Measurements from ENCODE around the gene RGR. TPM values are rescaled to one million over a fixed set of nuclear protein-coding genes. Genes with fewer than 3 reads are reported as not detected.
A peak's percentile ranks its signal among the peaks of the same experiment; 100 is the strongest.

Gene RGR
- polyA plus RNA-seq, 2 of the 4 experiments (the other 2 are of a cell fraction): not detected

GRCh38 chr10:84264611-84265141 lies 19.8 kb downstream of the RGR start:
- CTCF ChIA-PET: interaction anchor here (0.6 to 15.3 kb wide), 29 partner anchors 8 to 274 kb away, joined by 3 to 341 read pairs (median 4); partner anchors contain the start of gene RGR
- POLR2A ChIA-PET: no interaction called here
- FAIRE-seq (no peak), ATAC-seq (peak; percentile 92 to 97), DNase-seq (ENCODE audit: low read depth in 1 of 2, low spot score in 1 of 2) (peak; percentile 58 to 69)
- no peaks in the 10 kb centered on the region for H3K9me3 ChIP-seq
- TF ChIP-seq, protein P1, sequence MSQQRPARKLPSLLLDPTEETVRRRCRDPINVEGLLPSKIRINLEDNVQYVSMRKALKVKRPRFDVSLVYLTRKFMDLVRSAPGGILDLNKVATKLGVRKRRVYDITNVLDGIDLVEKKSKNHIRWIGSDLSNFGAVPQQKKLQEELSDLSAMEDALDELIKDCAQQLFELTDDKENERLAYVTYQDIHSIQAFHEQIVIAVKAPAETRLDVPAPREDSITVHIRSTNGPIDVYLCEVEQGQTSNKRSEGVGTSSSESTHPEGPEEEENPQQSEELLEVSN (IDR thresholded peaks at IDR 0.05; ENCODE audit: borderline replicate concordance, low read depth): no peak
- TF ChIP-seq RFX5 (IDR thresholded peaks at IDR 0.05): no peak
- TF ChIP-seq, protein P2, sequence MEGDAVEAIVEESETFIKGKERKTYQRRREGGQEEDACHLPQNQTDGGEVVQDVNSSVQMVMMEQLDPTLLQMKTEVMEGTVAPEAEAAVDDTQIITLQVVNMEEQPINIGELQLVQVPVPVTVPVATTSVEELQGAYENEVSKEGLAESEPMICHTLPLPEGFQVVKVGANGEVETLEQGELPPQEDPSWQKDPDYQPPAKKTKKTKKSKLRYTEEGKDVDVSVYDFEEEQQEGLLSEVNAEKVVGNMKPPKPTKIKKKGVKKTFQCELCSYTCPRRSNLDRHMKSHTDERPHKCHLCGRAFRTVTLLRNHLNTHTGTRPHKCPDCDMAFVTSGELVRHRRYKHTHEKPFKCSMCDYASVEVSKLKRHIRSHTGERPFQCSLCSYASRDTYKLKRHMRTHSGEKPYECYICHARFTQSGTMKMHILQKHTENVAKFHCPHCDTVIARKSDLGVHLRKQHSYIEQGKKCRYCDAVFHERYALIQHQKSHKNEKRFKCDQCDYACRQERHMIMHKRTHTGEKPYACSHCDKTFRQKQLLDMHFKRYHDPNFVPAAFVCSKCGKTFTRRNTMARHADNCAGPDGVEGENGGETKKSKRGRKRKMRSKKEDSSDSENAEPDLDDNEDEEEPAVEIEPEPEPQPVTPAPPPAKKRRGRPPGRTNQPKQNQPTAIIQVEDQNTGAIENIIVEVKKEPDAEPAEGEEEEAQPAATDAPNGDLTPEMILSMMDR (IDR thresholded peaks at IDR 0.05): peak; percentile 90
- TF ChIP-seq KDM1A (IDR thresholded peaks at IDR 0.05; ENCODE audit: low read depth): no peak
- TF ChIP-seq BHLHE40 (IDR thresholded peaks at IDR 0.05; ENCODE audit: low read depth, low read length): no peak
- no peak for TF ChIP-seq TFCP2L1 (CRISPR knock-in tag; IDR thresholded peaks at IDR 0.05)
- no peak for TF ChIP-seq EHF (CRISPR knock-in tag; IDR thresholded peaks at IDR 0.05)
- no peak for TF ChIP-seq HOXB5 (CRISPR knock-in tag; IDR thresholded peaks at IDR 0.05)
- no peak for TF ChIP-seq GATA3 (IDR thresholded peaks at IDR 0.05; ENCODE audit: borderline replicate concordance)
- TF ChIP-seq HES2 (IDR thresholded peaks at IDR 0.05): no peak
- TF ChIP-seq SMC3 (IDR thresholded peaks at IDR 0.05): peak; percentile 85
- no peak for TF ChIP-seq ESRRA (IDR thresholded peaks at IDR 0.05; ENCODE audit: borderline replicate concordance, low read length)
- no peak for TF ChIP-seq TP53 (CRISPR knock-in tag; IDR thresholded peaks at IDR 0.05)
- TF ChIP-seq CBX2 (IDR thresholded peaks at IDR 0.05; ENCODE audit: borderline replicate concordance, low read depth): no peak
- TF ChIP-seq CHD4 (IDR thresholded peaks at IDR 0.05; ENCODE audit: borderline replicate concordance): no peak
- TF ChIP-seq, protein P3, sequence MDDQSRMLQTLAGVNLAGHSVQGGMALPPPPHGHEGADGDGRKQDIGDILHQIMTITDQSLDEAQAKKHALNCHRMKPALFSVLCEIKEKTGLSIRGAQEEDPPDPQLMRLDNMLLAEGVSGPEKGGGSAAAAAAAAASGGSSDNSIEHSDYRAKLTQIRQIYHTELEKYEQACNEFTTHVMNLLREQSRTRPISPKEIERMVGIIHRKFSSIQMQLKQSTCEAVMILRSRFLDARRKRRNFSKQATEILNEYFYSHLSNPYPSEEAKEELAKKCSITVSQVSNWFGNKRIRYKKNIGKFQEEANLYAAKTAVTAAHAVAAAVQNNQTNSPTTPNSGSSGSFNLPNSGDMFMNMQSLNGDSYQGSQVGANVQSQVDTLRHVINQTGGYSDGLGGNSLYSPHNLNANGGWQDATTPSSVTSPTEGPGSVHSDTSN (IDR thresholded peaks at IDR 0.05): no peak
- no peak for TF ChIP-seq POLR2A (IDR thresholded peaks at IDR 0.05; ENCODE audit: low read length)
- no peak for TF ChIP-seq RNF2 (IDR thresholded peaks at IDR 0.05; ENCODE audit: borderline replicate concordance, low read depth)
- peak; percentile 92 for TF ChIP-seq RAD21 (conservative IDR thresholded peaks at IDR 0.05 in 1 of 2, IDR thresholded peaks at IDR 0.05 in 1 of 2)
- no peak for TF ChIP-seq HDAC2 (IDR thresholded peaks at IDR 0.05)
- no peak overlapping the region for H3K27ac ChIP-seq
- WGBS (ENCODE audit: missing lambda C conversion rate): 7% methylated on average over 11 of the region's 11 CpGs
- H3K4me1 ChIP-seq: no peaks in the 10 kb centered on the region
- H3K4me3 ChIP-seq: no peak overlapping the region
- H3K4me2 ChIP-seq: peak overlapping the region; percentile 43; the same call in 2 of the 3 replicates

GRCh38 chr10:84265418-84265817 lies 20.6 kb downstream of the RGR start:
- H3K4me1 ChIP-seq: no peaks in the 10 kb centered on the region
- WGBS (ENCODE audit: missing lambda C conversion rate): 54% methylated on average over 4 of the region's 4 CpGs
- H3K9me3 ChIP-seq: no peaks in the 10 kb centered on the region
- ChIA-PET CTCF (interaction anchor here (1.1 to 15.3 kb wide), 9 partner anchors 9 to 274 kb away, joined by 3 to 341 read pairs (median 9); no protein-coding TSS in a partner anchor), POLR2A (no interaction called here)
- FAIRE-seq: no peak
- no peak overlapping the region for H3K27ac ChIP-seq
- no peak for ATAC-seq
- no peak overlapping the region for H3K4me3 ChIP-seq
- TF ChIP-seq KDM1A (IDR thresholded peaks at IDR 0.05; ENCODE audit: low read depth): no peak
- no peak for TF ChIP-seq TP53 (CRISPR knock-in tag; IDR thresholded peaks at IDR 0.05)
- no peak for TF ChIP-seq CHD2 (IDR thresholded peaks at IDR 0.05; ENCODE audit: low read length, partially characterized antibody)
- TF ChIP-seq, protein P4, sequence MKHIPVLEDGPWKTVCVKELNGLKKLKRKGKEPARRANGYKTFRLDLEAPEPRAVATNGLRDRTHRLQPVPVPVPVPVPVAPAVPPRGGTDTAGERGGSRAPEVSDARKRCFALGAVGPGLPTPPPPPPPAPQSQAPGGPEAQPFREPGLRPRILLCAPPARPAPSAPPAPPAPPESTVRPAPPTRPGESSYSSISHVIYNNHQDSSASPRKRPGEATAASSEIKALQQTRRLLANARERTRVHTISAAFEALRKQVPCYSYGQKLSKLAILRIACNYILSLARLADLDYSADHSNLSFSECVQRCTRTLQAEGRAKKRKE (CRISPR knock-in tag; IDR thresholded peaks at IDR 0.05; ENCODE audit: low read depth): no peak
- no peak for TF ChIP-seq EHMT2 (IDR thresholded peaks at IDR 0.05; ENCODE audit: low read depth)
- TF ChIP-seq CBX8 (IDR thresholded peaks at IDR 0.05): no peak
- no peak for TF ChIP-seq JUNB (IDR thresholded peaks at IDR 0.05)
- TF ChIP-seq RFX5 (IDR thresholded peaks at IDR 0.05): no peak
- TF ChIP-seq FOSB (CRISPR knock-in tag; IDR thresholded peaks at IDR 0.05): no peak
- TF ChIP-seq, protein P5, sequence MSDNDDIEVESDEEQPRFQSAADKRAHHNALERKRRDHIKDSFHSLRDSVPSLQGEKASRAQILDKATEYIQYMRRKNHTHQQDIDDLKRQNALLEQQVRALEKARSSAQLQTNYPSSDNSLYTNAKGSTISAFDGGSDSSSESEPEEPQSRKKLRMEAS (IDR thresholded peaks at IDR 0.05): no peak
- no peak for TF ChIP-seq ZSCAN20 (CRISPR knock-in tag; IDR thresholded peaks at IDR 0.05)
- H3K4me2 ChIP-seq: no peak overlapping the region
- DNase-seq (ENCODE audit: low read depth in 1 of 2, low spot score in 1 of 2): no peak

Measured in A549 (cell line).